Measurements from ENCODE around the gene CBL.

The CBL gene

GRCh38 chr11:119335091-119335654 is 129.0 kb downstream of the CBL start:
- no peak for FAIRE-seq

GRCh38 chr11:119335655-119336543 is 129.8 kb downstream of the CBL start:
- no peak for FAIRE-seq

- no peak for FAIRE-seq
Measured at GRCh38 chr11:119336744-119337469, 130.8 kb downstream of the CBL start.

GRCh38 chr11:119337581-119338317 is 131.6 kb downstream of the CBL start:
- FAIRE-seq: no peak

GRCh38 chr11:119338318-119338890 is 132.3 kb downstream of the CBL start:
- FAIRE-seq: peak; percentile 55

GRCh38 chr11:119338965-119339588 is 132.9 kb downstream of the CBL start:
- FAIRE-seq: no peak

- FAIRE-seq: no peak
Measured at GRCh38 chr11:119339589-119340334, 133.6 kb downstream of the CBL start.

- no peak for FAIRE-seq
Measured at GRCh38 chr11:119340335-119341221, 134.4 kb downstream of the CBL start, which contains the start of gene C1QTNF5. C1QTNF5 (minus strand) TSS chr11:119340883; CDS start chr11:119340397, 486 bp downstream.

GRCh38 chr11:119341222-119342022 is 135.3 kb downstream of the CBL start:
- FAIRE-seq: no peak

- FAIRE-seq: no peak
Measured at GRCh38 chr11:119342023-119342300, 135.8 kb downstream of the CBL start.

GRCh38 chr11:119342362-119343130 is 136.4 kb downstream of the CBL start:
- FAIRE-seq: no peak

- no peak for FAIRE-seq
Measured at GRCh38 chr11:119343726-119344125, 137.6 kb downstream of the CBL start.

- FAIRE-seq: no peak
Measured at GRCh38 chr11:119344291-119345010, 138.3 kb downstream of the CBL start.

GRCh38 chr11:119345685-119346084 is 139.5 kb downstream of the CBL start:
- no peak for FAIRE-seq

GRCh38 chr11:119346605-119347004 is 140.5 kb downstream of the CBL start, which contains the start of gene MFRP:
MFRP (minus strand) TSS chr11:119346705; CDS start chr11:119346513, 192 bp downstream.
- FAIRE-seq: no peak

- no peak for FAIRE-seq
Measured at GRCh38 chr11:119347242-119347641, 141.1 kb downstream of the CBL start.

- FAIRE-seq: no peak
Measured at GRCh38 chr11:119347940-119348605, 141.9 kb downstream of the CBL start.

All from A204.1 (cell line).